Activated CD8-positive, alpha-beta memory T cell treated with anti-CD3 and anti-CD28 coated beads for 4 hours (primary cell): ENCODE data around the gene STRIP2.
"Not testable (repeated sequence)": the region's sequence is repeated elsewhere in the genome, so short reads cannot be mapped to it uniquely, and the experiment has no call there.

Experiments
- DNase-seq, 2 donors: peaks; one replicate each; pipeline ENCODE4 v3.0.0-alpha.2; 2020; ENCODE audit warnings: low read depth in 2 of 2

Gene STRIP2

DNA sequence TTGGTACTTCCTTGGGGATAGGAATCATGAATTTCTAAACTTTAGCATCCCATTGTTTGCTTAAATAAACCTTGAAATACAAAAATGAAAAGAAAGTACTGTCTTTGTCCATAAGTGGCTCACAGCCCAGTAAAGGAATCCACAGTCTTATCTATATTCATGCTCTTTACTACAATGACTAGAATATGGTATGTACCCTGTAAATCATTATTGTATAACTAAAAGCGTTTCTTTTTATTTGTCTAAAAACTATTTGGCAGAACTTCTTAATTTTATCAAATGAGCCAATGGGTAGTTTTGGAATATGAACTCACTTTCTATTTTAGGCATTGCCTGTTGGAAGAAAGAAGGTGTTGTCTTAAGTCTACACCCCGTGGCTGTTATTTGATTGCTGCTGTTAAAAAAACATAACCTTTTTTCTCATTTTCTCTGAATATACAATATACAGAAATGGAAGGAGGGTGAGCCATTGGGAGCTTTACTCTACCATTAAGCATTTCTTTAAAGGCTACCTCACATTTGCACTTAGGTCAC, 12.4 kb upstream of the STRIP2 start:
- DNase-seq = no peak

DNA sequence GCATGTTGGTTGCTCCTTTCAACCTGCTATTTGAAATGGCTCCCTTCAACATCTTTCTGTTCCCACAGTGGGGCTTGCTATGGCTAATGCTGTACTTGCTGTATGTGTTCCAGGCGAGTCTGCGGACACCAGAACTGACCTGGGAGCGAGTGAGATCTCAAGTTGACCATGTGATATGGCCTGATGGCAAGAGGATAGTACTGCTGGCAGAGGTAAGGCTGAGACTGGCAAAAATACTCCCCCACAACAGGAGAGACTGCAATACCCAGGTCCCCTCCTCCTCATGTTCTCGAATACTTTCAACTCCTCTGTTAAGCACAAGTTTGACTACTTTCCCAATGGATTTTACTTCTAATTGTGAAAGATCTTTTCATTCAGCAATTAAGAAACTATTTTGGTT, 11.5 kb upstream of the STRIP2 start:
- DNase-seq = no peak

DNA sequence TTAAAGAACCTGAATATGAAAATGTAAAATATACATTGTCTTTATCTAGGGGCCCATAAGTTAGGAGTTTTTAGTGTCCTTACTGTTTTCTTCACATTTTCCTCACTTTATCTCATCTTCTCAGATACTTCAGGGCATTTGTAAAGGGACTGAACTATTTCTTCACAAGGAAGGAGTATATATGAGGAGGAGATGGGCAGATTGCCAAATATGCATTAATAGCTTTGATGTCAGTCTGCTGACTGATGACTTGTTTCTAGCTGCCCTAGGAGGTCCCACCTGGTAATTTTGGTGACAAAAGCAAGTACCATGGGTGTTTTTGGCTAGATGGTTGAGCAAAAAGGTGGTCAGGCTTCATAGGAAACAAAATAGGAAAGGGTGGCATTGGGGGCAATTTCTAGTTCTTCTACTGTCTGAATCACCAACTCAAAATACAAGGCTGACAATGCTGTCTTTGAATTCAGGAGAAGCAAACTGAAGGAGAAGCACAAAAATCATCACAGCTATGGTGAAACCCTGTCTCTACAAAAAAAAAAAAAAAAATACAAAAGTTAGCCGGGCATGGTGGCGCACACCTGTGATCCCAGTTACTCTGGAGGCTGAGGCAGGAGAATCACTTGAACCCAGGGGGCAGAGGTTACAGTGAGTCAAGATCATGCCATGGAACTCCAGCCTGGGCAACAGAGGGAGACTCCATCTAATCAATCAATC, 10.4 kb upstream of the STRIP2 start:
- no peak for DNase-seq

DNA sequence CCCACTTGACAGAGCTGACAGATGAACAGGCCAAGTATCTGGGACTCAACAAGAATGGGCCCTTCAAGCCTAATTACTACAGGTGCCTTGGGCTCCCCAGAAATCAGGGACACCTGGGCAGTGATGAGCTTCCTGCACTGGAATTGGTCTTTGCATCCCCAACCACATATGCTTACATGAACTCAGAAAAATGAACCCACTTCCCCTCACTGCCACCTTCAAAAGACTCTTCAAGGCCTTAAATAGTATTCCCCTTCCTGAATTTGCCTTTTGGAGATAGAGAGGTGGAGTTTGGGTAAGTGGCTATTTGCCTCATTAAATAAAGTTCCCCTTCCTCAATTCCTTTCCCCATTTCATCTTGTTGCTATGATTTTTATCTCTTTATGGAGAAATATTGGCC, 7.8 kb upstream of the STRIP2 start:
- DNase-seq = no peak

DNA sequence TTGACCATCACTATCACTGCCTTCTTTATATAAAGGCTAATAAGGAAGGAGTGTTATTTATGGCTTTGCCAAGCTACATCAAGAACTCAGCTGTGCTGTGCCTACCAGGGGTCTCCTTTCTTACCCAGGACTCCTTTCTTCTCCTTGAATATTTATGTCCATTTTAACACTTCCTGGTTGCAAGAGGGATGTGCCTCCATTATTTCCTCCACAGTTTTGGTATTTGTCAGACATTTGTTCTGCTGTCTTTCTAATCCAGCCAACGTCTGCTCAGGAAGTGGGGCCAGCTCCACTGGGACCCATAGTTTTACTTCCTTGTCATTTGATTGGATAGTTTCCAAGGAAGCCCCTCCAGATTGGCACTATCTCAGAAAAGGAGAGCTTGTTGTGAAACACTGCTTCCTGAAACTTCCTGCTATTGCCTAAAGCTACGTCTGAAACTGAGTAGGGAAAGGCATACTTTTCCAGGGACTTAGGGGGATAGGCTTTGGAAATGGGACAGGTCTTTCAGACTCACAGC, 6.6 kb upstream of the STRIP2 start:
- no peak for DNase-seq

DNA sequence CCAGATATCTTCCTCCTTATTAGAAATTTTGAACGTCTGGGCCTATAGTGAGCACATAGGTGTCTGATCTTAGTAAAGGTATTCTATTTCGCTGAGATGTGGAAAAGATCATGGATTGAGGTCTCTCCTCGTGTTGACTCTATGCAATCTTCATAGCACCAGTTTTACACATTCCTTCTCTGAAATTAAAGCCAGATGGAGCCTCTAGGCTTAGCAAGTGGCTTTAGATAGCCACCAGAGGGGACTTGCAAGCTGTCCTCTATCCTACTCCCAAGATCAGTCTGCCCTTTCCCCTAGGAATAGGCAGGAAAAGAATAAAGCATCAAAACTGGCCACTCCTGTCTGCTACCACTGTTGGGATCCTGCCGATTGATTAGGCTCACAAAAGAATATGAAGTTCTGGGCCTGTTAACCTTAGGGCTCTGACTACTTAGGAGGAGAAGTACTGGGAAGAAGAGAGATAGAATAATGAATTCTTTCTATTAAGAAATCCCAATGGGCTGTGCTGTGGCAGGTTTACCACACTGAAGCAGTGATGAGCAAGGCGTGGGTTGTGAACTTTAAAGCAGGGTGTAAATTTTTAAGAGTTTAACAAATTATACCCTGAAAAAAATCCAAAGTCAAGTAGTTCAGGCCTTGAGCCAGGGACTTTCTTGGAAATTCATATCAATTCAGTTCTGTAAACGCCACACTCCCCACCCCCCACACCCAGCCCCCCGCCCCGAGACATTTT, 2.2 kb upstream of the STRIP2 start:
- no peak for DNase-seq

- DNase-seq = no peak
Measured at GRCh38 chr7:129434675-129435318, 565 bp downstream of the STRIP2 start.

DNA sequence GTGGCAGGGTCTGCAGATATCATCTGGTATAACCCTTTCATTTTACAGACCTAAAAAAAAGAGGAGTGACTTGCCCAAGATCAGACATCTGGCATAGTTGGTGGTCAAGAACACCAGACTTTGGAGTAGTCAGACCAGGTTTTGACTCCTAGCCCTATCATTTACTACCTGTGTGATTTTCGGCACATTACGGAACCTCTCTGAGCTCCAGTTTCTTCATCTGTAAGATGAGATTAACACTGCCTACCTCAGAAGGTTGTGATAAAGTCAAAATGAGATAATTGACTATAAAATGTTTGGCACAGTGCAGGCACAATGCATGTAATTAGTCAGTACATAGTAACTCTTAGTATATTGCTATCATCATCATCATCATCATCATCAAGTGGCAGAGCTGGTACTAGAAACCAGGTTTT, 1.2 kb downstream of the STRIP2 start:
- no peak for DNase-seq

DNA sequence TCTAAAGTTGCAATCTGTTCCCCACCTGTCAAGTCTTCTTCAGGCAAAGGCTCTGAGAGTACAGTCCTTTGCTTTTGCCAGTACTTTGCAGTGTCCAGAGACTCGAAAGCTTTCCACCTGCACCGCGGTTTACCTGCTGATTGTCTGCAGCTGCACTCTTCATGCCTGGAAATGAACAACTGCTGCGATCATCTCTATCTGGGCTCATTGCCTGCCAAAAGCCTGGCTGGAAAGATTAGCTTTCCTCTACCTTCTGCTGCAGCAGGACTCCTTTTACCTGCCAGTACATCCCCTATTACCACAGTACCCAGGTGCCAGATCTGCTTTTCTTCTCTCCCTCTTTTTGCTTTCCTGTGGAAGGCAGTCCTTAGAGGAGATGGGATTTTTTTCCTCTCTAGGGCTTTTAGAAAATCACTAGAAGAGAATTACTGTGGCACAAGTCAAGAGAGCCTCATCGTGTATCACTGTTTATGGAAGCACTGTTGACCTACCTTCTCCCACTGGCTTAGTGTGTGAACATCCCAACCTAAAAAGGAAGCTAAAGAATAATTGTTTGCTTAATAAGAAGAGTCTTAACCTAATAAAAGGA, 2.2 kb downstream of the STRIP2 start:
- no peak for DNase-seq

DNA sequence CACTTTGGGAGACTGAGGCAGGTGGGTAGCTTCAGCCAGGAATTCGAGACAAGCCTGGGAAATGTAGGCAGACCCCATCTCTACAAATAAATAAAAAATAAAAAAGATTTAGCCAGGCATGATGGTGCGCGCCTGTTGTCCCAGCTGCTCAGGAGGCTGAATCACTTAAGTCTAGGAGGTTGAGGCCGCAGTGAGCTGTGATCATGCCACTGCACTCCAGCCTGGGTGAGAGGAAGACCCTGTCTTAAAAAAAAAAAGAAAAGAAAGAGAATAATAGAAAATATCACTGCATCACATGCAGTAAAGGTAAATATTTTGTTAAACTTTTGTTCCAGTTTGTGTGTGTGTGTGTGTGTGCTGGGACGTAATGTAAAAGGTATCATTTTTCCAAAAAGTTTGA, 3.0 kb downstream of the STRIP2 start:
- no peak for DNase-seq

- DNase-seq = no peak
Measured at GRCh38 chr7:129438281-129438838, 4.1 kb downstream of the STRIP2 start.

GRCh38 chr7:129438839-129439651, 4.8 kb downstream of the STRIP2 start:
- no peak for DNase-seq

DNA sequence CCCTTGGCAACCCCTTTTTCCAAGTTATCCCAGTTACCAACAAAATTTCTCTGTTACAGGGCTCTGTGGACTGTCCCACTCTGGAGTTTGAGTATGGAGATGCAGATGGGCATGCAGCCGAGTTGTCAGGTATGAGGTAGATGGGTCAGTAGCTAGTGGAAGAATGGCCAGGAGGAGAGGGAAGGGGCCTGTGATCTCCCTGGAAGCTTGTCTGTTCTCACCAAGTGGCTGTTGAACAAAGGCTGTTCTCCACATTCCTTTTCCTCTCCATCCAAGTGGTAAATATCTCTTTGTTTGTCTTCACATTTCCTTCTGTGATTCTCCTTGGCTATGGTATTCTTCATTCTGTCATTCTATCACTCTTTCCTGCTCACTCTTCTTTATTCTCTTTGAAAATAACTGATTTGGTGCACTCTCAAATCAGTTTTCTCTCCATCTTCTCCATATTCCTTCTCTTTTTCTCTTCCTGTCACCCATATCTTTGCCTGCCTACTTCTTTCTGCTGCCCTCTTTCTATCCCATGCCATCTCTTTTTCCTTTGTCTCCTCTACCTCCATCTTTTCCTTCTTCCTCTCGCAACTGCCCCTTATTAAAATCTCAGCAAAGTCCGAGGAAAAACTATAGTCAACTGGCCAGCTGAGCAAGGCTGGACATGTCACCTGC, 5.9 kb downstream of the STRIP2 start:
- no peak for DNase-seq

DNA sequence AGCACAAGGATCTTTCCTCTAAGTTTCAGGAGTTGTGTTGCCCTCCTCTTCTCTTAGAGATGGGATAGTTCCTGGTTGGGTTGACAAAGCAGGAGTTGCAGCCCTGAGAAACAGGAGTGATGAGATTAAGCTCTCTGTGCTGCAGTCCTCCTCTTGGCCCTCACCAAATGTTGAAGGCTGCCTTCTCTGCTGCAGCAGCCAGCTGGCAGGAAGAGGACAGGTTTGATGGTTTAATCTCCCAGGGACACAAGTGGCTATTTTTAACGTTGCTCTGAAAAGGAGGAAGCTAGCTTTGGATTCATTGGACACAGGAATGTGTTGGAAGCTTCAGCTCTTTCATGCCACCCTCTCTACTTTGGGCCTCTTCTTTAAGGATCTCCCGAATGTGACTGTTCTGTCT, 9.4 kb downstream of the STRIP2 start:
- no peak for DNase-seq

DNA sequence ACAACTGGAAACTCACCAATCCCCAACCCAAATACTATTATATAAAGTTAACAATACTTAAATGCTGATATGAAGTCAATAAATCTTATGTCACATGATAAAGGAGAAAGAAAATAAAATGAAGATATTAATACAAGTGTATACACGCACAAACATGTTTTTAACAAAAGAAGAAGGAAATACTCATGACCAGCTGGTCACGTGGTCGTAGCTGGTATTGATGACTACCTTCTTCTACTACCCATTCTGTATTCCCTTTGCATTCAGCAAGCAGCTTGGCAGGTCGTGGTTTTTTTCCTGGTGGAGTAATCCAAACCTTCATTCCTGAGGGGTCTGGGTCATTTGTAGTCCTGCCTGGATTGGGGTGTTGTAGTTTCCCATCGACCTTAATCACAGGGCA, 10.5 kb downstream of the STRIP2 start:
- not testable (repeated sequence) for DNase-seq

DNA sequence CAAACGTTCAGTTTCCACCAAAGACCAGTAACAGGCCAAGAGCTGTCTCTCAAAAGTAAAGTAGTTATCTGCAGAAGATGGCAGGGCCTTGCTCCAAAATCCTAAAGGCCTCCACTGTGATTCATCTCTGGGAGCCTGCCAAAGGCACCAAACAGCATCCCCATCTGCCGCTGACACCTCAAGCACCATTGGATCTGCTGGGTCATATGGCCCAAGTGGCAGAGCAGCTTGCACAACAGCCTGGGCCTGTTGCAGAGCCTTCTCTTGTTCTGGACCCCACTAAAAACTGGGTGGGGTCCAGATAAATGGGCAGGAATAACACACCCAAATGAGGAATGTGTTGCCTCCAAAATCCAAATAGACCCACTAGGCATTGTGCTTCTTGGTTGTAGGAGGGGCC, 12.7 kb downstream of the STRIP2 start:
- not testable (repeated sequence) for DNase-seq

GRCh38 chr7:129447445-129447844, 13.2 kb downstream of the STRIP2 start:
- DNase-seq = not testable (repeated sequence)

DNA sequence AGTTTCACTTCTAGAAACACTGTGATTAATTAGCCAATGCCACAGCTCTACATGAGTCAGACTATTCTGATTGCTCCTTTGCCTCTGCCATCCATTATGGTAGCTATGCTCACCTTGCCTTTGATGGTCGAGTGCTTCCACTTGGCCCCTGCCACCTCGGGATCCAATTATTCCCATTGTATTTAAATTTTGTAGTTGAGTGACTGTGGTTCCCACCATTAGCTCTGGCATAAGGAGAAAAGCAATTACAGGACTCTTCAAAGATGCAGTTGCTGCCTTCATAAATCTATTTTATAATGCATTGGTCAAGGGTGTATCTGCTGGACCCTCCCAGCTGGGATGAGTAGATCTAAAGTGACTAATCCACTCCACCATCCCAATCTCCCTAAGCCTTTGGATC, 14.4 kb downstream of the STRIP2 start:
- not testable (repeated sequence) for DNase-seq

GRCh38 chr7:129450295-129450694, 16.1 kb downstream of the STRIP2 start:
- DNase-seq = no peak

DNA sequence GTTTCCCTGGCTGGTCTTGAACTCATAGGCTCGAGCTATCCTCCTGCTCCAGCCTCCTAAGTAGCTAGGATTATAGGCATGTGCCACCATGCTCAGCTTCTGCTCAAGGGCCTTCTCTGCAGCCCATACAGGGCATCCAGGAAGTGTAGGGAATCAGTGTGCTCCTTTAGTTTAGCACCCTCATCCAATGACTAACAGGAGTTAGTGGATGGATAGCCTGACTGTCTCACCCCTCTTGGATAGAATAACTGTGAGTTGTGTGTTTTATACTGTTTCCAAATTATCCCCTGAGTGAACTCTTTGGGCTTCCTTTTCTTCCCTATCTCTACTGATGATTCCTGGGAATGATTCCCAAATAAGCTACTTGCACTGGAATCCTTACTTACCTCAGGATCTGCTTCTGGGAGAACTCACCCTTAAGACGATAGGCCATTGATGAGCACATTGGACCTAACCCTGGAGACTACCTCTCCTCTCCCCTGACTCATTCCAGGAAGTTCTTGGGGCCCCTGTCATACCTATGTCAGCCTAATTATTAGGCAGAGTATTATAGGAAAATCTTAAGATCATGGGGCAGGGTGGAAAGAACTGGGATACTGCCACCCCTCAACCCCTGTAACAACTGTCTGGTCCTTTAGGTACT, 18.5 kb downstream of the STRIP2 start:
- DNase-seq = no peak
